SK-N-SH (cell line): ENCODE results near the gene PCGF3. TPM values are rescaled to one million over a fixed set of nuclear protein-coding genes. Genes with fewer than 3 reads are reported as not detected.

Experiments used
- CTCF ChIA-PET: fragments of 300-600, 350-600 bp; formaldehyde crosslinking; extraction: SDS; loops from one replicate; lab custom pipeline; 2021; lab: Yijun Ruan, JAX
- POLR2A ChIA-PET: fragments of 350-600 bp; sonication (Branson Sonifier 250); formaldehyde crosslinking; extraction: SDS; loops from one replicate; lab custom pipeline; 2020; ENCODE audit warnings: antibody characterized with exemption, inconsistent platforms; lab: Yijun Ruan, JAX
- DNase-seq: peaks from one replicate; pipeline ENCODE4 v3.0.0; 2012
- H2AFZ ChIP-seq: fragments of 200-600 bp; sonication (generic); 2 replicates; pipeline ENCODE4 v1.8.1; 2016; ENCODE audit warnings: antibody characterized with exemption, mild to moderate bottlenecking, low read depth
- H3F3A ChIP-seq: fragments of 200-600 bp; sonication (generic); replicated peaks from 2 replicates; pipeline ENCODE3; 2016; ENCODE audit warnings: antibody characterized with exemption, mild to moderate bottlenecking; ENCODE audit not compliant: insufficient read depth
- H3K27ac ChIP-seq, 2 experiments: fragments of 200-500 bp in 1 of 2; fragments of 200-600 bp in 1 of 2; sonication (Bioruptor generic) in 1 of 2; sonication (generic), shearing (Covaris generic) in 1 of 2; 2 replicates each; pipeline versions ENCODE4 v1.5.1 to v1.6.1; 2014 to 2016; ENCODE audit warnings: low read depth in 2 of 2, inconsistent platforms in 1 of 2, low read length in 1 of 2, mild to moderate bottlenecking in 1 of 2, mixed read lengths in 1 of 2
- H3K27me3 ChIP-seq: fragments of 200-600 bp; sonication (generic), shearing (Covaris generic); 2 replicates; pipeline ENCODE4 v1.6.1; 2016; ENCODE audit warnings: mixed run types; ENCODE audit not compliant: insufficient read depth
- H3K36me3 ChIP-seq, 2 experiments: fragments of 200-500 bp in 1 of 2; fragments of 200-600 bp in 1 of 2; sonication (Bioruptor generic) in 1 of 2; sonication (generic) in 1 of 2; replicated peaks in 1 of 2; 2 replicates each; pipeline versions ENCODE3 to v1.5.1; 2014 to 2016; ENCODE audit warnings: low read length in 1 of 2, mild to moderate bottlenecking in 1 of 2; ENCODE audit not compliant: insufficient read depth in 2 of 2, control insufficient read depth in 1 of 2
- H3K4me1 ChIP-seq, 2 experiments: fragments of 200-500 bp in 1 of 2; fragments of 200-600 bp in 1 of 2; sonication (Bioruptor generic) in 1 of 2; sonication (generic), shearing (Covaris generic) in 1 of 2; 2 replicates each; pipeline versions ENCODE4 v1.5.1 to v1.6.1; 2014 to 2016; ENCODE audit warnings: low read depth in 1 of 2, low read length in 1 of 2, mixed run types in 1 of 2; ENCODE audit not compliant: insufficient read depth in 2 of 2, control insufficient read depth in 1 of 2
- H3K4me2 ChIP-seq: fragments of 200-600 bp; sonication (generic), shearing (Covaris generic); 2 replicates; pipeline ENCODE4 v1.6.1; 2017; ENCODE audit warnings: mixed run types
- H3K4me3 ChIP-seq, 2 experiments: fragments of 200-500 bp in 1 of 2; fragments of 200-600 bp in 1 of 2; sonication (Bioruptor generic) in 1 of 2; sonication (generic), shearing (Covaris generic) in 1 of 2; 2 replicates each; pipeline versions ENCODE4 v1.5.1 to v1.8.1; 2014 to 2016; ENCODE audit warnings: low read depth in 2 of 2, inconsistent platforms in 1 of 2, low read length in 1 of 2, mild to moderate bottlenecking in 1 of 2, mixed read lengths in 1 of 2, moderate library complexity in 1 of 2
- H3K79me2 ChIP-seq: fragments of 200-600 bp; sonication (generic); 2 replicates; pipeline ENCODE4 v1.8.1; 2017; ENCODE audit warnings: mild to moderate bottlenecking; ENCODE audit not compliant: insufficient read depth
- H3K9ac ChIP-seq: fragments of 200-600 bp; sonication (generic); 2 replicates; pipeline ENCODE4 v1.6.1; 2017; ENCODE audit warnings: mixed run types
- H3K9me2 ChIP-seq: fragments of 200-600 bp; sonication (generic); 2 replicates; pipeline ENCODE4 v1.6.1; 2017; ENCODE audit warnings: mixed run types
- H3K9me3 ChIP-seq: fragments of 200-600 bp; sonication (generic); 2 replicates; pipeline ENCODE4 v1.6.1; 2017; ENCODE audit warnings: mixed run types, mild to moderate bottlenecking, moderate library complexity
- H4K20me1 ChIP-seq: fragments of 200-600 bp; sonication (generic); 2 replicates; pipeline ENCODE4 v1.6.1; 2017; ENCODE audit warnings: mild to moderate bottlenecking, mixed run types; ENCODE audit not compliant: insufficient read depth
- ELF1 ChIP-seq: IDR thresholded peaks from 2 replicates; pipeline ENCODE4 v1.4.0; 2012
- GABPA ChIP-seq: IDR thresholded peaks from 2 replicates; pipeline ENCODE4 v1.4.0; 2012; ENCODE audit warnings: low read depth, mild to moderate bottlenecking
- GATA2 ChIP-seq: sonication (generic); formaldehyde crosslinking; IDR thresholded peaks from 2 replicates; pipeline ENCODE4 v1.5.0; 2020; ENCODE audit warnings: mild to moderate bottlenecking, missing genetic modification reagents
- JUND ChIP-seq: IDR thresholded peaks from 2 replicates; pipeline ENCODE4 v1.4.0; 2012
- NFIC ChIP-seq: IDR thresholded peaks from 2 replicates; pipeline ENCODE4 v1.4.0; 2012; ENCODE audit warnings: borderline replicate concordance
- POLR2AphosphoS5 ChIP-seq: IDR thresholded peaks from 2 replicates; pipeline ENCODE4 v1.6.1; 2012; ENCODE audit warnings: low read depth, low read length
- RFX5 ChIP-seq: IDR thresholded peaks from 2 replicates; pipeline ENCODE4 v1.6.1; 2012; ENCODE audit warnings: mild to moderate bottlenecking, improper control_type of control experiment, low read length
- SMC3 ChIP-seq: IDR thresholded peaks from 2 replicates; pipeline ENCODE4 v1.6.1; 2012; ENCODE audit warnings: low read depth, low read length, improper control_type of control experiment
- TEAD4 ChIP-seq: IDR thresholded peaks from 2 replicates; pipeline ENCODE4 v1.4.0; 2012; ENCODE audit warnings: mild to moderate bottlenecking, borderline replicate concordance; ENCODE audit not compliant: insufficient read depth
- USF1 ChIP-seq: IDR thresholded peaks from 2 replicates; pipeline ENCODE4 v1.4.0; 2012; ENCODE audit warnings: low read depth, borderline replicate concordance
- WGBS: methylation state at CpG from one replicate; pipeline ENCODE4 v1.1.6; 2017; ENCODE audit warnings: low lambda C conversion rate; 5-methylcytosine and 5-hydroxymethylcytosine counted together
- polyA plus RNA-seq, 3 experiments: library from polyadenylated mRNA; depleted of rRNA; stranded (reverse); fragments of >200 nt; gene quantifications; 2 replicates each; pipeline ENCODE4 v1.2.3, GENCODE V29; 2012

Gene PCGF3
- polyA plus RNA-seq, 1 of the 3 experiments (the other 2 are of a cell fraction) = 44.8 TPM

- H3K27me3 ChIP-seq = no peaks in the 10 kb centered on the region
- H3K9ac ChIP-seq = no peak overlapping the region
- POLR2A ChIA-PET = interaction anchor here (1.4 kb wide), 1 partner anchor 8 kb away, joined by 3 read pairs; no protein-coding TSS in a partner anchor
These were observed 84.2 kb downstream of the PCGF3 start for GRCh38 chr4:789571-790465.

GRCh38 chr4:790466-790820 lies 84.8 kb downstream of the PCGF3 start:
- H3K4me2 ChIP-seq = no peak overlapping the region
- TF ChIP-seq NFIC (no peak), JUND (no peak), GATA2 (no peak), SMC3 (no peak), ELF1 (no peak), POLR2AphosphoS5 (no peak), RFX5 (no peak), GABPA (no peak)
- WGBS = 79% methylated on average over 5 of the region's 8 CpGs
- H3K9me3 ChIP-seq = no peaks in the 10 kb centered on the region
- H3K27me3 ChIP-seq = no peaks in the 10 kb centered on the region
- H3K9ac ChIP-seq = no peak overlapping the region
- H3K27ac ChIP-seq = no peak overlapping the region; a peak in 1 of 4 replicates
- no peak overlapping the region for H2AFZ ChIP-seq
- H3K36me3 ChIP-seq = no peaks in the 10 kb centered on the region
- no peak for DNase-seq
- H3K9me2 ChIP-seq = no peaks in the 10 kb centered on the region
- H3K4me3 ChIP-seq = no peak overlapping the region
- H4K20me1 ChIP-seq = no peaks in the 10 kb centered on the region
- peaks cover 0 to 32% of the 10 kb centered on the region in 2 experiments; a peak in 1 of 4 replicates for H3K4me1 ChIP-seq
- no peaks in the 10 kb centered on the region for H3K79me2 ChIP-seq
- H3F3A ChIP-seq = no peaks in the 10 kb centered on the region
- CTCF ChIA-PET = no interaction called here
- POLR2A ChIA-PET = interaction anchor here (1.4 kb wide), 1 partner anchor 8 kb away, joined by 3 read pairs; no protein-coding TSS in a partner anchor

More at GRCh38 chr4:789571-790465, 84.2 kb downstream of the PCGF3 start:
- Histone ChIP-seq H3K27ac (peak overlapping the region in 1 of 2 experiments; percentile 48; a peak in 1 of 4 replicates), H4K20me1 (no peaks in the 10 kb centered on the region), H3K9me2 (no peaks in the 10 kb centered on the region), H3K4me1 (peaks cover 0 to 32% of the 10 kb centered on the region in 2 experiments; a peak in 1 of 4 replicates), H3K79me2 (no peaks in the 10 kb centered on the region), H3K36me3 (no peaks in the 10 kb centered on the region), H3F3A (no peaks in the 10 kb centered on the region), H3K4me2 (no peak overlapping the region), H3K4me3 (no peak overlapping the region), H3K9me3 (no peaks in the 10 kb centered on the region), H2AFZ (no peak overlapping the region)
- TF ChIP-seq TEAD4 (no peak), USF1 (no peak), ELF1 (no peak), NFIC (no peak), POLR2AphosphoS5 (no peak)
- CTCF ChIA-PET = no interaction called here
- DNase-seq = peak; percentile 56
- WGBS = 70% methylated on average over 10 of the region's 27 CpGs
